DOHH2 (cell line): ENCODE data around the gene CCKAR.

Source experiments
- CTCF ChIP-seq: fragments of 200-600 bp; sonication (generic); IDR thresholded peaks from one replicate; pipeline ENCODE4 v1.5.1; 2014; ENCODE audit warnings: antibody characterized with exemption, mild to moderate bottlenecking, low read depth, low read length; ENCODE audit not compliant: poor library complexity, severe bottlenecking
- EZH2phosphoT487 ChIP-seq: fragments of 200-600 bp; sonication (generic); IDR thresholded peaks from 2 replicates; pipeline ENCODE4 v1.6.1; 2017; ENCODE audit warnings: borderline replicate concordance, mild to moderate bottlenecking, antibody characterized with exemption, low read length, moderate library complexity, mixed read lengths

DNA sequence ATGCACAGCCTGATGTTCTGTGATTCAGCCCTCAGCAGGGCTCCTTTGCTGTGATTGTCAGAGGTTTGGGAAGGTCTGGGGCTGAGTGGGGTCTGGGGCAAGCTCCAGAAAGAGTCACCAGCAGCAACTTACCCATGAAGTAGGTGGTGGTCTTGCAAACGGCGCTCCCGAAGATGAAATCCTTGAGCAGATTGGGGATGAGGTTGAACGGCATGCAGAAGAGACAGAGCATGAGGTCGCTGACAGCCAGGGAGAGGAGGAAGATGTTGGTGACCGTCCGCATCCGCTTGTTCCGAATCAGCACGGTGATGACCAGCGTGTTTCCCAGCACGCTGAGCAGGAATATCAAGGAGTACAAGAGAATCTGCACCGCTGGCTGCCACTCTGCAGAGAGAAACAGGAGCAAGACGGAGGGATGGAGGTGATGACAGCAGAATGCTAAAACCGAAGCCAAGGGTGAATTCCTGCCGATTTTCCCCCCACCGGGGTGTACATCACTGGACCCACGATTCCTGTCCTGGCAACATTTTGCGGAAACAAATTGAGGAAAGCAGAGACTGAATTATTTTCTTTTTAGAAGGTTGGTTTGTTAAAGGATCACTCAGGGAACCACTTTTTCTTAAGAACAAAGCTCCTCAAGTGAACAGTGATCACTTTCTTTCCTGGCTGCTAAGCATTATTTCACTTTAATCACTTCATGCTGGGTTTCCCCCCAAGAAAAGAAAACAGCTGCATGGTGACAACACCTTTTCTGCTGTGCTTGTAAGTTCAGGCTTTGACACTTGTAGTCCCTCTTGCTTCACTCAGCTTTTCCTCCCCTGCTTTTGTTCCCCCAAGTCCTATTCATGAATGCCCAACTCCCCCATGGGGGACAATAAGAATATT is 941 bp downstream of the CCKAR start:
- TF ChIP-seq EZH2phosphoT487 (no peak), CTCF (no peak)
